KMS-11 (cell line): ENCODE results near the gene STK33.
"Not testable (repeated sequence)": the region's sequence is repeated elsewhere in the genome, so short reads cannot be mapped to it uniquely, and the experiment has no call there.

ENCODE experiments used
- H2AFZ ChIP-seq: fragments of 200-600 bp; sonication (generic); 2 replicates; pipeline ENCODE4 v1.6.1; 2016; ENCODE audit warnings: antibody characterized with exemption, mixed run types, low read depth
- H3K27ac ChIP-seq: fragments of 200-600 bp; sonication (generic); 2 replicates; pipeline ENCODE4 v1.6.1; 2016; ENCODE audit warnings: mild to moderate bottlenecking, mixed run types
- H3K27me3 ChIP-seq: fragments of 200-600 bp; sonication (generic); 2 replicates; pipeline ENCODE4 v1.6.1; 2017; ENCODE audit warnings: mild to moderate bottlenecking, low read depth, mixed run types, moderate library complexity; ENCODE audit not compliant: insufficient read depth
- H3K36me3 ChIP-seq: fragments of 200-600 bp; sonication (generic); 2 replicates; pipeline ENCODE4 v1.6.1; 2017; ENCODE audit warnings: mild to moderate bottlenecking, mixed run types; ENCODE audit not compliant: insufficient read depth
- H3K4me1 ChIP-seq: fragments of 200-600 bp; sonication (generic); 2 replicates; pipeline ENCODE4 v1.6.1; 2016; ENCODE audit warnings: mild to moderate bottlenecking, low read depth, mixed run types; ENCODE audit not compliant: poor library complexity, severe bottlenecking
- H3K4me2 ChIP-seq: fragments of 200-600 bp; sonication (generic); 2 replicates; pipeline ENCODE4 v1.7.0; 2016; ENCODE audit warnings: mild to moderate bottlenecking, mixed run types
- H3K4me3 ChIP-seq: fragments of 200-600 bp; sonication (generic); IDR thresholded peaks from 2 replicates; pipeline ENCODE4 v1.6.1; 2017; ENCODE audit warnings: low read depth, low read length, mixed read lengths; ENCODE audit not compliant: insufficient read depth
- H3K79me2 ChIP-seq: fragments of 200-600 bp; sonication (generic); 2 replicates; pipeline ENCODE4 v1.6.1; 2016; ENCODE audit warnings: low read depth, mixed run types; ENCODE audit not compliant: insufficient read depth
- H3K9ac ChIP-seq: fragments of 200-600 bp; sonication (generic); 2 replicates; pipeline ENCODE4 v1.6.1; 2016; ENCODE audit warnings: mild to moderate bottlenecking, mixed run types
- H4K20me1 ChIP-seq: fragments of 200-600 bp; sonication (generic); 2 replicates; pipeline ENCODE4 v1.6.1; 2016; ENCODE audit warnings: mild to moderate bottlenecking, mixed run types; ENCODE audit not compliant: insufficient read depth
- TF ChIP-seq, protein P1 (sequence below): fragments of 200-600 bp; sonication (generic); conservative IDR thresholded peaks from 2 replicates; pipeline ENCODE4 v1.6.1; 2017; ENCODE audit warnings: low read depth, mild to moderate bottlenecking, antibody characterized with exemption, low read length, moderate library complexity, mixed read lengths

Gene STK33

DNA sequence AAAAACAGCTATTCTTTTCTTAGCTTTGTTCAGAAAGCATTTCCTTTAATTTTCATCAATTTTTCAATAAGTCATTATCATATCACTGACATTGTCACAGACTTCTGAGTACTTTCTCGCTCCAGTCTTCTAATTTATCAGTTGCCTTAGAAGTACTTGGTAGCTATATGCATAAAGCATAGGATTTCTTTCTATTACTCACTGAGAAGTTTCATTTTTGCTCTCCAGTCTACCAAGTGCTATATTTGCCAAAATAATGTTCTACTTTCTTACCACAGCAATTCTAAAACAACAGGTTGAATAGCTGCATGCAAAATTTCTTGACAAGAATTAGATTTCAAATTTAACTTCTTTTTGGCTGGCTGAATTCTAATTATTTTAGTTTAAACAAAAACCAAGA lies 116.3 kb downstream of the STK33 start:
- Histone ChIP-seq H2AFZ (no peak overlapping the region), H3K27ac (no peak overlapping the region), H3K36me3 (no peaks in the 10 kb centered on the region; the same call in 1 of the 2 replicates), H3K4me1 (peaks cover 12% of the 10 kb centered on the region), H3K27me3 (no peaks in the 10 kb centered on the region), H3K9ac (no peak overlapping the region), H4K20me1 (no peaks in the 10 kb centered on the region), H3K4me2 (no peak overlapping the region; the same call in 1 of the 2 replicates), H3K79me2 (no peaks in the 10 kb centered on the region), H3K4me3 (no peak overlapping the region)
- TF ChIP-seq, protein P1, sequence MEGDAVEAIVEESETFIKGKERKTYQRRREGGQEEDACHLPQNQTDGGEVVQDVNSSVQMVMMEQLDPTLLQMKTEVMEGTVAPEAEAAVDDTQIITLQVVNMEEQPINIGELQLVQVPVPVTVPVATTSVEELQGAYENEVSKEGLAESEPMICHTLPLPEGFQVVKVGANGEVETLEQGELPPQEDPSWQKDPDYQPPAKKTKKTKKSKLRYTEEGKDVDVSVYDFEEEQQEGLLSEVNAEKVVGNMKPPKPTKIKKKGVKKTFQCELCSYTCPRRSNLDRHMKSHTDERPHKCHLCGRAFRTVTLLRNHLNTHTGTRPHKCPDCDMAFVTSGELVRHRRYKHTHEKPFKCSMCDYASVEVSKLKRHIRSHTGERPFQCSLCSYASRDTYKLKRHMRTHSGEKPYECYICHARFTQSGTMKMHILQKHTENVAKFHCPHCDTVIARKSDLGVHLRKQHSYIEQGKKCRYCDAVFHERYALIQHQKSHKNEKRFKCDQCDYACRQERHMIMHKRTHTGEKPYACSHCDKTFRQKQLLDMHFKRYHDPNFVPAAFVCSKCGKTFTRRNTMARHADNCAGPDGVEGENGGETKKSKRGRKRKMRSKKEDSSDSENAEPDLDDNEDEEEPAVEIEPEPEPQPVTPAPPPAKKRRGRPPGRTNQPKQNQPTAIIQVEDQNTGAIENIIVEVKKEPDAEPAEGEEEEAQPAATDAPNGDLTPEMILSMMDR = no peak

DNA sequence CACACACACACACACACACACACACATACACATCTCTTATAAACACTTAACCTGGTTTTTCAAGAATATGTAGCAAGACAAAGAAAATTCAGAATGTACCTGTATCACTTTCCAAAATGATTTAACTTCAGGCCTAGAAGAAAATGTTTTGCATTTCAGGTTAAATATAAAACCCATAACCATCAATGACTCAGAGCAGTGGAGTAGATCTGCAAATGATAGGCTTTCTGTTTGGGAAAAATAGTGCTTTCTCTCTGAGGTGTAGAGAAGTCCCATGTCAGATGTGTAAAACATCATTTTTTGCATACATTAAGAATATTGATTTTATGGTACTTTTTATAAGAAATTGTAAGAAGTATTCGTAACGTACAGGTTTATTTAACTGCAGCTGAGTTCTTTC lies 116.9 kb downstream of the STK33 start:
- Histone ChIP-seq H3K4me2 (no peak overlapping the region), H3K4me3 (no peak overlapping the region), H3K4me1 (peaks cover 12% of the 10 kb centered on the region), H4K20me1 (no peaks in the 10 kb centered on the region), H2AFZ (no peak overlapping the region), H3K27me3 (no peaks in the 10 kb centered on the region), H3K36me3 (no peaks in the 10 kb centered on the region; the same call in 1 of the 2 replicates), H3K27ac (no peak overlapping the region), H3K9ac (no peak overlapping the region), H3K79me2 (no peaks in the 10 kb centered on the region)
- TF ChIP-seq, protein P1 = no peak

DNA sequence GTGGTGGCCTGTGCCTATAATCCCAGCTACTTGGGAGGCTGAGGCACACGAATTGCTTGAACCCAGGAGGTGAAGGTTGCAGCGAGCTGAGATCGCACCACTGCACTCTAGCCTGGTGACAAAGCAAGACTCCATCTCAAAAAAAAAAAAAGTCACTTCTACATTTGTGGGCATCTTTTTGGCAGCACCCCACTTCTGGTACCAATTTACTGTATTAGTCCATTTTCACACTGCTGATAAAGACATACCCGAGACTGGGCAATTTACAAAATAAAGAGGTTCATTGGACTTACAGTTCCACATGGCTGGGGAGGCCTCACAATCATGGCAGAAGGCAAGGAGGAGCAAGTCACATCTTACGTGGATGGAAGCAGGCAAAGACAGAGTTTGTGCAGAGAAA lies 126.2 kb downstream of the STK33 start:
- H3K27ac ChIP-seq, H4K20me1 ChIP-seq, H3K4me2 ChIP-seq, H3K27me3 ChIP-seq, H3K4me3 ChIP-seq, H2AFZ ChIP-seq, H3K9ac ChIP-seq, H3K36me3 ChIP-seq, H3K79me2 ChIP-seq, H3K4me1 ChIP-seq: not testable (repeated sequence)

DNA sequence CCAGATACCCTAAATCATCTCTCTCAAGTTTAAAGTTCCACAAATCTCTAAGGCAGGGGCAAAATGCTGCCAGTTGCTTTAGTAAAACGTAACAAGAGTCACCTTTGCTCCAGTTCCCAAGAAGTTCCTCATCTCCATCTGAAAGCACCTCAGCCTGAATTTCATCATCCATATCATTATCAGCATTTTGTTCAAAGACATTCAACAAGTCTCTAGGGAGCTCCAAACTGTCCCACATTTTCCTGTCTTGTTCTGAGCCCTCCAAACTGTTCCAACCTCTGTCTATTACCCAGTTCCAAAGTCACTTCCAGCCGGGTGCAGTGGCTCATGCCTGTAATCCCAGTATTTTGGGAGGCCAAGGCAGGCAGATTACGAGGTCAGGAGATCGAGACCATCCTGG lies 126.7 kb downstream of the STK33 start:
- H3K27ac ChIP-seq, H2AFZ ChIP-seq, H3K4me2 ChIP-seq, H3K4me3 ChIP-seq, H3K36me3 ChIP-seq, H3K27me3 ChIP-seq, H3K79me2 ChIP-seq, H3K4me1 ChIP-seq, H3K9ac ChIP-seq, H4K20me1 ChIP-seq: not testable (repeated sequence)

DNA sequence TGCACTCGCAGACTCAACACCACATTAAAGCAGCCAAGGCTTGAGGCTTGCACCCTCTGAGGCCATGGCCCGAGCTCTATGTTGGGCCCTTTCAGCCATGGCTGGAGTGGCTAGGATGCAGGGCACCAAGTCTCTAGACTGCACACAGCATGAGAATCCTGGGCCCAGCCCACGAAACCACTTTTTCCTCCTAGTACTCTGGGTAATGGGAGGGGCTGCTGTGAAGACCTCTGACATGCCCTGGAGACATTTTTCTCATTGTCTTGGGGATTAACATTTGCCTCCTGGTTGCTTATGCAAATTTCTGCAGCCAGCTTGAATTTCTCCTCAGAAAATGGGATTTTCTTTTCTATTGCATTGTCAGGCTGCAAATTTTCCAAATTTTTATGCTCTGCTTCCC lies 127.1 kb downstream of the STK33 start:
- not testable (repeated sequence) for H4K20me1 ChIP-seq, H3K9ac ChIP-seq, H3K4me2 ChIP-seq, H3K27me3 ChIP-seq, H3K36me3 ChIP-seq, H2AFZ ChIP-seq, H3K4me1 ChIP-seq, H3K79me2 ChIP-seq, H3K4me3 ChIP-seq, H3K27ac ChIP-seq

DNA sequence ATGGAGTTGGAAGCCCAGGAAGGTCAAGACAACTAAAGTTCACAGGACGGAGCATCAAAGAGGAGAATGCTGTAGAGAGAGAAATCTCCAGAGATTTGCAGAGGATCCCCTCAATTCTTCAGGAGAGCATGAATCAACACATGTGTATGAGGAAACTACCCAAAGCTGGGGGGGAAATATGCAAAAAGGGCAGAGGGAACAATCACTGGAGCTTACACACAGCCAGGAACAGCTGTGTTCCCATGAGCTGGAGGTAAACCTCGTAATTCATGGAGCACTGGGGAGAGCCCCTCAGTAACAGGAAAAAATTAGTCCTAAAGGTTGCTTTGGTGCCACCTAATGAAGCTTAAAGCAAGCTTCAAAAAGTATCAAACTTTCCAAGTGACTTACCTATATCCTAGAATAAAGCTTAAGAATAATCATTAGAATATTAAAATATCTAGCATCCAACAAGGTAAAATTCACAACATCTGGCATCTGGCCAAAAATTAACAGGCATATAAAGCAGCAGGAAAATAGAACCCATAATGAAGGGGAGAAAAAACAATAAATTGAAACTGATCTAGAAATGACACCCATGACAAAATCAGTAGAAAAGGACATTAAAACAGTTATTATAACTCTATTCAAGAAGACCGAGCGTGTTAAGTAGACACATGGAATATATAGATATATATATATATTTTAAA lies 134.2 kb downstream of the STK33 start:
- H3K27me3 ChIP-seq = no peaks in the 10 kb centered on the region
- no peak overlapping the region for H3K27ac ChIP-seq
- no peak overlapping the region for H3K4me3 ChIP-seq
- TF ChIP-seq, protein P1 = no peak
- H4K20me1 ChIP-seq = no peaks in the 10 kb centered on the region
- no peaks in the 10 kb centered on the region for H3K79me2 ChIP-seq
- H3K36me3 ChIP-seq = no peaks in the 10 kb centered on the region
- no peaks in the 10 kb centered on the region for H3K4me1 ChIP-seq
- no peak overlapping the region for H2AFZ ChIP-seq
- no peak overlapping the region for H3K9ac ChIP-seq
- no peak overlapping the region for H3K4me2 ChIP-seq
